A673 (cell line): ENCODE results near the gene NCOR2. TPM values are rescaled to one million over a fixed set of nuclear protein-coding genes. Genes with fewer than 3 reads are reported as not detected.

Source experiments
- BruUV-seq: library from RNA; stranded (reverse); fragments of 400-500 nt; replicated peaks from 2 replicates; lab custom pipeline; 2021; lab: Mats Ljungman, UMichigan
- CTCF ChIA-PET: fragments of 300-600 bp; sonication (Branson Sonifier 250); formaldehyde crosslinking; loops from one replicate; lab custom pipeline; 2022; ENCODE audit warnings: antibody characterized with exemption; lab: Charles Lee
- POLR2A ChIA-PET: fragments of 300-600 bp; sonication (Branson Sonifier 250); formaldehyde crosslinking; loops from one replicate; lab custom pipeline; 2022; ENCODE audit warnings: antibody characterized with exemption; ENCODE audit not compliant: low non-redundant PET; lab: Charles Lee
- DNase-seq: peaks from one replicate; pipeline ENCODE4 v3.0.0-alpha.2; 2015; ENCODE audit warnings: low spot score
- H3K27ac ChIP-seq: fragments of 200-600 bp; sonication (generic); 2 replicates; pipeline ENCODE4 v1.5.1; 2016; ENCODE audit warnings: mixed run types, low read depth, mild to moderate bottlenecking, mixed read lengths, antibody characterized with exemption, low read length; ENCODE audit not compliant: poor library complexity, severe bottlenecking
- H3K27me3 ChIP-seq: fragments of 200-600 bp; sonication (generic); replicated peaks from 2 replicates; pipeline ENCODE4 v1.6.1; 2017; ENCODE audit warnings: mixed run types, low read depth, mild to moderate bottlenecking, mixed read lengths, antibody characterized with exemption, low read length; ENCODE audit not compliant: insufficient read depth, poor library complexity
- H3K36me3 ChIP-seq: fragments of 200-600 bp; sonication (generic); 2 replicates; pipeline ENCODE4 v1.6.1; 2016; ENCODE audit warnings: mixed run types, mild to moderate bottlenecking, mixed read lengths, antibody characterized with exemption, low read length; ENCODE audit not compliant: insufficient read depth, poor library complexity, severe bottlenecking
- H3K4me1 ChIP-seq: fragments of 200-600 bp; sonication (generic); 2 replicates; pipeline ENCODE4 v1.6.1; 2017; ENCODE audit warnings: mixed run types, mild to moderate bottlenecking, mixed read lengths, antibody characterized with exemption, low read length; ENCODE audit not compliant: insufficient read depth, poor library complexity, severe bottlenecking
- H3K4me3 ChIP-seq: fragments of 200-600 bp; sonication (generic); 2 replicates; pipeline ENCODE4 v1.5.1; 2016; ENCODE audit warnings: low read depth, mixed run types, mild to moderate bottlenecking, mixed read lengths, low read length; ENCODE audit not compliant: poor library complexity, severe bottlenecking
- H3K9me3 ChIP-seq: fragments of 200-600 bp; sonication (generic); 2 replicates; pipeline ENCODE4 v1.6.1; 2016; ENCODE audit warnings: mixed run types, low read depth, mild to moderate bottlenecking, mixed read lengths, antibody characterized with exemption, low read length; ENCODE audit not compliant: poor library complexity, severe bottlenecking
- CTCF ChIP-seq: fragments of 300-800, 200-600 bp; sonication (generic); conservative IDR thresholded peaks from 2 replicates; pipeline ENCODE4 v1.5.1; 2017; ENCODE audit warnings: low read depth, mild to moderate bottlenecking, antibody characterized with exemption, low read length, moderate library complexity, mixed read lengths
- EZH2 ChIP-seq: fragments of 200-600 bp; sonication (generic); IDR thresholded peaks from 2 replicates; pipeline ENCODE4 v1.6.1; 2017; ENCODE audit warnings: borderline replicate concordance, low read depth, mild to moderate bottlenecking, mixed read lengths, antibody characterized with exemption, low read length; ENCODE audit not compliant: poor library complexity, severe bottlenecking
- intact Hi-C: fragments of 100-400 bp; cut with micrococcal nuclease; formaldehyde crosslinking; loops from one replicate; pipeline ENCODE4 v1.10.0; 2022; ENCODE audit not compliant: unreplicated experiment
- total RNA-seq: library from RNA; stranded (reverse); gene quantifications from 2 replicates; pipeline ENCODE4 v1.2.3, GENCODE V29; 2021

Gene NCOR2
- total RNA-seq, 1 experiment from 2014 or later: 227 TPM

DNA sequence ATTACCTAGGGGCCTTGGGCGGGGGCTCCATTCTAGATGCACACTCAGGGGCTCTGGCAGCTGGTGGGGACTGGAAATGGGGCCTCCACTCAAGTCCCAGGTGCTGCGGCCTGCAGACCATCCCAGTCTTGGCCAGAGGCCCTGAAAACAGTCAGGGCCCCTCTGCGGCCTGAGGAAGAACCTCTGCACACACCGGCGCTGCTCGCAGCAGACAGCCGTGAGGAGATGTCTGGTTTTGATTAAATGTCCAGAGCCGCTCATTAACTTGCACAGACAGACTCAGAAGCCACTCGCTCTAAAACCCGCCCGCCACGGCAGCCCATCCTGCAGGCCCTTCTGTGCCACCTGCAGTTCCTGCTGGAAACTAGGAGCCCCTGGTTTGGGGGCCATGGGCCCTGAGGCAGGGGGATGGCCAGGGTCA is 36.4 kb upstream of the NCOR2 start:
- Histone ChIP-seq H3K9me3 (no peaks in the 10 kb centered on the region), H3K27ac (no peak overlapping the region), H3K4me3 (no peak overlapping the region), H3K27me3 (no peaks in the 10 kb centered on the region), H3K36me3 (no peaks in the 10 kb centered on the region), H3K4me1 (peaks cover 4% of the 10 kb centered on the region)
- CTCF ChIA-PET: no interaction called here
- TF ChIP-seq EZH2: no peak
- TF ChIP-seq CTCF: no peak
- intact Hi-C loops: no loop called here
- DNase-seq: no peak
- POLR2A ChIA-PET: no interaction called here
- no TSS peak for BruUV-seq

DNA sequence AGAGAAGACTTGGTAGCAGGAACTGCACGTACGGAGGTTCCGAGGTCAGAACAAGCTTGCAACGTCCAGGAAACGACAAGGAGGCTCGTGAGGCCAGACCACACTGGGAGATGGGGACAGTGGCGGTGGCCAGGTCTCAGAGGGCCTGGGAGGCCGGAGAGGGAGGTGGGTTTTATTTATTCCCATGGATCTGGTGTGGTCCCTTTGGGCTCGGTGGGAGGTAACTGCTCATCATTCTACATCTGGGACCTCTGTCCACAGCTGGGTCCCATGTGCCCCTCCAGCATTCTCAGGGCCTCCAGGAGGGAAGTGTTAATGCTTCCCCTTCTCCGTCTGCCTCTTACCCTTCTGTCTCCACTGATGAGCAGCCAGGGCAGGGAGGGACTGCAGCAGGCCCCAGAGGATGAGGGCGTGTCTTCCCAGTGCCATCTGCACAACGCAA is 35.7 kb upstream of the NCOR2 start:
- Histone ChIP-seq H3K4me1 (no peaks in the 10 kb centered on the region), H3K9me3 (no peaks in the 10 kb centered on the region), H3K4me3 (no peak overlapping the region), H3K27me3 (no peaks in the 10 kb centered on the region), H3K36me3 (no peaks in the 10 kb centered on the region), H3K27ac (no peak overlapping the region)
- CTCF ChIA-PET: no interaction called here
- no TSS peak for BruUV-seq
- intact Hi-C loops: no loop called here
- POLR2A ChIA-PET: no interaction called here
- TF ChIP-seq EZH2 (no peak), CTCF (no peak)
- DNase-seq: no peak

GRCh38 chr12:124601706-124602105 is 34.3 kb upstream of the NCOR2 start:
- Histone ChIP-seq H3K27ac (no peak overlapping the region), H3K9me3 (no peaks in the 10 kb centered on the region), H3K4me1 (no peaks in the 10 kb centered on the region), H3K27me3 (no peaks in the 10 kb centered on the region), H3K4me3 (no peak overlapping the region), H3K36me3 (no peaks in the 10 kb centered on the region)
- intact Hi-C loops: no loop called here
- CTCF ChIA-PET: no interaction called here
- DNase-seq: no peak
- no peak for TF ChIP-seq CTCF
- TF ChIP-seq EZH2: no peak
- BruUV-seq: no TSS peak
- POLR2A ChIA-PET: no interaction called here
